ENCODE results near the gene TTLL8.
A peak's percentile ranks its signal among the peaks of the same experiment; 100 is the strongest.

TTLL8 gene

DNA sequence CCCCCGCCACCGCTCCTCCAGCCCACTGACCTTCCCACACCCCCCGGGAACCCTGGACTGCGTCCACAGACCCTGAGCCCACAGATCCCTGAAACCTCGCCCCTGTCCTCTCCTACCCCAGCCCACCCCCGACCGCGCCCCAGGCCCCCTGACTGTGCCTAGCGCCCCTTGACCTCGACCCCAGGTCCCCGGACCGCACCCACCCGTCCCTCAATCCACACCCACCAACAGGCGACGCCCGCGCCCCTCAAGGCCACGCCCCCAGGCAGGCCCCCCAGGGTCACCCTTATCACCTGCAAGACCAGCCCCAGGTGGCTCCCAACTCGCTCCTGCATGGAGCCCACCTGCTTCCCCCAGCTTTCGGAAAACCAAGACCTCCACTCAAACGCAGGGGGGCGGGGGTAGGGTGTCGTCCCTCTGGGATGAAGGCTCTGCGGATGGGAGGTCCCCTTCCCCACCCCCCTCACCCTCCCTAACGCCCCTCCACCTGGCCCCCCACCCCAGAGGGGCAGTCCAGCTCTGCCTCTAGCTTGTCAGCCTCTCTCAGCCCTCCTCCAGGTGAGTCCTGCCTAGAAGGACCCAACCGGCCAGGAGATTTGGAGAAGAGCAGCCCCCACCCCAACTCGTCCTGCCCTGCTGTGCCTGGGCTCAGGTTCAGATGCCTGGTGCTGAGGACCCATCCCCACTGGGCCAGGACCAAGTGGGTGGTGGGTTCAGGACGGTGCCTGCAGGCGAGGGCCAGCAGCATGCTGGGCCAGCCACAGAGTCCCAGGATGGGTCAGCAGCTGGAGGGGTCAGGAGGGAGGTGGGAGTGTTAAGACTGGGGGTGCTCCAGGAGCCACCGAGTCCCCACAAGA is 42.4 kb downstream of the TTLL8 start:
- no peak for DNase-seq (ENCODE audit: low spot score)
- TF ChIP-seq, protein P1, sequence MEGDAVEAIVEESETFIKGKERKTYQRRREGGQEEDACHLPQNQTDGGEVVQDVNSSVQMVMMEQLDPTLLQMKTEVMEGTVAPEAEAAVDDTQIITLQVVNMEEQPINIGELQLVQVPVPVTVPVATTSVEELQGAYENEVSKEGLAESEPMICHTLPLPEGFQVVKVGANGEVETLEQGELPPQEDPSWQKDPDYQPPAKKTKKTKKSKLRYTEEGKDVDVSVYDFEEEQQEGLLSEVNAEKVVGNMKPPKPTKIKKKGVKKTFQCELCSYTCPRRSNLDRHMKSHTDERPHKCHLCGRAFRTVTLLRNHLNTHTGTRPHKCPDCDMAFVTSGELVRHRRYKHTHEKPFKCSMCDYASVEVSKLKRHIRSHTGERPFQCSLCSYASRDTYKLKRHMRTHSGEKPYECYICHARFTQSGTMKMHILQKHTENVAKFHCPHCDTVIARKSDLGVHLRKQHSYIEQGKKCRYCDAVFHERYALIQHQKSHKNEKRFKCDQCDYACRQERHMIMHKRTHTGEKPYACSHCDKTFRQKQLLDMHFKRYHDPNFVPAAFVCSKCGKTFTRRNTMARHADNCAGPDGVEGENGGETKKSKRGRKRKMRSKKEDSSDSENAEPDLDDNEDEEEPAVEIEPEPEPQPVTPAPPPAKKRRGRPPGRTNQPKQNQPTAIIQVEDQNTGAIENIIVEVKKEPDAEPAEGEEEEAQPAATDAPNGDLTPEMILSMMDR (IDR thresholded peaks at IDR 0.05; ENCODE audit: extremely low read depth, missing control alignments), result no peak

DNA sequence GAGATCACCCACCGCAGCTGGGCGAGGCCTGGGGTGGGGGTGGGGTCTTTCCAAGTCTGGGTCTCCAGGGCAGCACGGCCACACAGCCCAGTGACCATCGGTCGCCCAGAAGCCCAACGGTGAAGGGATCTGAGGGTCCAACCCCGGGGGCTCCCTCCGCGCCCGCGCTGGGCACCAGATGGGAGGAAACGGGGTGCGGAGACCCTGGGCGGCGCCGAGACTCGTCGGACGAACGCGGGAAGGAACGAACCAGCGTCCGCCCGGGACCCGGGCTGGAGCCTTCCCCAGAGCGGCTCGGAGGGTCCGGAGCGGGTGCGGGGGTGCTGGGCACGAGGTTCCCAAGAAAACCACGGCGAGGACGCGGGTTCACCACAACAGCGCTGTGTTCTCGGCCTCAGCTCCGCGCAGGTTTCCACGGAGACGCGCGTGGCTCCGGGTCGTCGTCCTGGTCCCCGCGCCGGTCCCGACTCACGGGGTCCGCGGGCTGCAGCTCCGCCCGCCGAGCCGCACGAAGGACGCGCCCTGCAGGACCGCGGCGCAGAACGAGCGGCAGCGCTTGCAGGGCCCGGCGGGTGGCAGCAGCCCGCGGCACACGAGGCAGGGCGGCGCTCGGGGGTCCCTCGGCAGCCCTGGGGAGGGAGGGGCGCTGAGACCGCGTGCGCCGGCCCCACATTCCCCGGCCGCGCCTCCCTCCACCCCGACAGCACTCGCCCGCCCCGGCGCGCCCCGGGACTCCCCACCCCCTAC is 43.3 kb downstream of the TTLL8 start:
- no peak for DNase-seq (ENCODE audit: low spot score)
- TF ChIP-seq, protein P1 (IDR thresholded peaks at IDR 0.05; ENCODE audit: extremely low read depth, missing control alignments), result no peak

GRCh38 chr22:50014053-50014501 is 44.0 kb downstream of the TTLL8 start:
- TF ChIP-seq, protein P1 (IDR thresholded peaks at IDR 0.05; ENCODE audit: extremely low read depth, missing control alignments), result no peak
- DNase-seq (ENCODE audit: low spot score), result no peak

- DNase-seq (ENCODE audit: low spot score), result no peak
- TF ChIP-seq, protein P1 (IDR thresholded peaks at IDR 0.05; ENCODE audit: extremely low read depth, missing control alignments), result no peak
These were observed 45.6 kb downstream of the TTLL8 start, which contains the start of gene IL17REL for GRCh38 chr22:50012211-50013181. TSS of gene IL17REL (minus strand) at chr22:50012765. CDS start at chr22:50012646, 119 bp downstream.

DNA sequence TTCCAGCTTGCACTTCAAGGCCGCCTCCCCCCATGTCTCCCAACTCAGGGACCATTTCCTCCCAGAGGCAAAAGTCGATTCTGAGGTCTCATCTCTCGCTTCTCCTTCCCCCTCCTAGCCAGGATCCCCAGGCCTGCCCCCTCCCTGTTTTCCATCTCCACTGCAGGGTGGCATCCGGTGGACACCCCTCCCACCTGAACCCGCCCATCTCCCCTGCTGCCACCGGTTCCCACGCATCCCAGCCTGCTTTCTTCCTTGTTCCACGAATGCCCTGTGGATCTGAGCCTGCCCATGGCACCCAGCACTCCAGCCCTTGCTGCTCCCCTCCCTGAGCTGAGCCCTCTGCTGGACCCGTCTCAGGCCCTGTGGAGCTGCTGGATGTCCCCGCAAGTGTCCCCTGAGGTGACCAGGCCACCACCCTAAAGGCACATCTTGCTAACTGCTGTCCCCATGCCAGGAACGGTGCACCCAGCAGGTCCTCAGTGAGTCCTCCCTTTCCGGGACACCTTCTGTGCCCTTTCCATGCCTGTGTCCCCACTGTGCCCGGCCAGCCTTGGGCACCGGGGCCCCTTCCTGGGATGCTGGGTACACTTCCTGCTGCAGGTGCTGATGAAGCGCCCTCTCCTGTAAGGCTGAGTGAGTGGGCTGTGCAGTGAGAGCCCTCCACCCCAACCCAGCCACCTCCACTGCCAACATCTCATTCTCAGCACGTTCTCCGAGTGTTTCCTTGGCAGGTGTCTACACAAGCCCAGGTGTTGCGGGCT is 46.5 kb downstream of the TTLL8 start:
- TF ChIP-seq, protein P1 (IDR thresholded peaks at IDR 0.05; ENCODE audit: extremely low read depth, missing control alignments), result no peak
- no peak for DNase-seq (ENCODE audit: low spot score)

GRCh38 chr22:50010676-50011446 is 47.2 kb downstream of the TTLL8 start:
- TF ChIP-seq, protein P1 (IDR thresholded peaks at IDR 0.05; ENCODE audit: extremely low read depth, missing control alignments), result no peak
- peak; percentile 92 for DNase-seq (ENCODE audit: low spot score)
